Neutrophil (primary cell): ENCODE measurements around the gene TMEM271.

Source experiments
- H3K27ac ChIP-seq: fragments of 200-600 bp; sonication (generic); 2 replicates; pipeline ENCODE4 v1.5.1; 2016; ENCODE audit warnings: mild to moderate bottlenecking, moderate library complexity
- H3K27me3 ChIP-seq: fragments of 200-600 bp; sonication (generic); 2 replicates; pipeline ENCODE4 v1.6.0; 2016; ENCODE audit warnings: mild to moderate bottlenecking
- H3K36me3 ChIP-seq: fragments of 200-600 bp; sonication (generic); 2 replicates; pipeline ENCODE4 v1.5.1; 2017
- H3K4me1 ChIP-seq, 2 experiments: fragments of 200-600 bp in 1 of 2; sonication (generic) in 1 of 2; 1 replicate in 1 of 2; 2 replicates in 1 of 2; pipeline versions ENCODE4 v1.5.1 to v1.6.1; 2013 to 2016; ENCODE audit warnings: low read depth in 1 of 2, low read length in 1 of 2, mild to moderate bottlenecking in 1 of 2, moderate library complexity in 1 of 2; ENCODE audit not compliant: control insufficient read depth in 1 of 2, insufficient read depth in 1 of 2
- H3K4me3 ChIP-seq, 2 experiments: fragments of 200-600 bp in 1 of 2; sonication (generic) in 1 of 2; 1 replicate in 1 of 2; 2 replicates in 1 of 2; pipeline ENCODE4 v1.5.1; 2013 to 2016; ENCODE audit warnings: low read depth in 1 of 2, low read length in 1 of 2, mild to moderate bottlenecking in 1 of 2, moderate library complexity in 1 of 2
- H3K9me3 ChIP-seq: fragments of 200-600 bp; sonication (generic); 2 replicates; pipeline ENCODE4 v1.5.1; 2016
- TF ChIP-seq, protein P1 (sequence below): fragments of 200-600 bp; sonication (generic); IDR thresholded peaks from 2 replicates; pipeline ENCODE4 v1.5.1; 2016; ENCODE audit warnings: antibody characterized with exemption

The TMEM271 gene

GRCh38 chr4:524196-524595 lies 51.9 kb downstream of the TMEM271 start:
- no peak overlapping the region for H3K27ac ChIP-seq
- peaks cover 3% of the 10 kb centered on the region for H3K9me3 ChIP-seq
- no peaks in the 10 kb centered on the region for H3K27me3 ChIP-seq
- TF ChIP-seq, protein P1, sequence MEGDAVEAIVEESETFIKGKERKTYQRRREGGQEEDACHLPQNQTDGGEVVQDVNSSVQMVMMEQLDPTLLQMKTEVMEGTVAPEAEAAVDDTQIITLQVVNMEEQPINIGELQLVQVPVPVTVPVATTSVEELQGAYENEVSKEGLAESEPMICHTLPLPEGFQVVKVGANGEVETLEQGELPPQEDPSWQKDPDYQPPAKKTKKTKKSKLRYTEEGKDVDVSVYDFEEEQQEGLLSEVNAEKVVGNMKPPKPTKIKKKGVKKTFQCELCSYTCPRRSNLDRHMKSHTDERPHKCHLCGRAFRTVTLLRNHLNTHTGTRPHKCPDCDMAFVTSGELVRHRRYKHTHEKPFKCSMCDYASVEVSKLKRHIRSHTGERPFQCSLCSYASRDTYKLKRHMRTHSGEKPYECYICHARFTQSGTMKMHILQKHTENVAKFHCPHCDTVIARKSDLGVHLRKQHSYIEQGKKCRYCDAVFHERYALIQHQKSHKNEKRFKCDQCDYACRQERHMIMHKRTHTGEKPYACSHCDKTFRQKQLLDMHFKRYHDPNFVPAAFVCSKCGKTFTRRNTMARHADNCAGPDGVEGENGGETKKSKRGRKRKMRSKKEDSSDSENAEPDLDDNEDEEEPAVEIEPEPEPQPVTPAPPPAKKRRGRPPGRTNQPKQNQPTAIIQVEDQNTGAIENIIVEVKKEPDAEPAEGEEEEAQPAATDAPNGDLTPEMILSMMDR, result no peak
- no peak overlapping the region for H3K4me3 ChIP-seq
- H3K4me1 ChIP-seq, result no peaks in the 10 kb centered on the region
- H3K36me3 ChIP-seq, result peaks cover 86% of the 10 kb centered on the region
